Panc1 (cell line): ENCODE measurements around the gene SPIN4.
"Not testable (repeated sequence)": the region's sequence is repeated elsewhere in the genome, so short reads cannot be mapped to it uniquely, and the experiment has no call there.

Experiments
- CTCF ChIP-seq: fragments of 450-650 bp; IDR thresholded peaks from 2 replicates; pipeline ENCODE4 v1.5.1; 2017; ENCODE audit warnings: mild to moderate bottlenecking
- POLR2AphosphoS5 ChIP-seq: IDR thresholded peaks from 2 replicates; pipeline ENCODE4 v1.6.1; 2012; ENCODE audit warnings: mild to moderate bottlenecking, low read depth, low read length, moderate library complexity
- REST ChIP-seq, 2 experiments: IDR thresholded peaks; 2 replicates each; pipeline ENCODE4 v1.6.1; 2011 to 2012; ENCODE audit warnings: low read depth in 2 of 2, control low read depth in 1 of 2, low read length in 1 of 2, mild to moderate bottlenecking in 1 of 2, moderate library complexity in 1 of 2; ENCODE audit not compliant: insufficient read depth in 1 of 2
- SIN3A ChIP-seq: IDR thresholded peaks from 2 replicates; pipeline ENCODE4 v1.6.1; 2012; ENCODE audit warnings: low read depth, mild to moderate bottlenecking, low read length, moderate library complexity, borderline replicate concordance; ENCODE audit not compliant: insufficient read depth

DNA sequence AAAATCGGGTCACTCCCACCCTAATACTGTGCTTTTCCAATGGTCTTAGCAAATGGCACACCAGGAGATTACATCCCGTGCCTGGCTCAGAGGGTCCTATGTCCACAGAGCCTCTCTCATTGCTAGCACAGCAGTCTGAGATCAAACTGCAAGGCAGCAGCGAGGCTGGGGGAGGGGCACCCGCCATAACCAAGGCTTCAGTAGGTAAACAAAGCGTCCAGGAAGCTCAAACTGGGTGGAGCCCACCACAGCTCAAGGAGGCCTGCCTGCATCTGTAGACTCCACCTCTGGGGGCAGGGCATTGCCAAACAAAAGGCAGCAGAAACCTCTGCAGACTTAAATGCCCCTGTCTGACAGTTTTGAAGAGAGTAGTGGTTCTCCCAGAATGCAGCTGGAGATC lies 16.6 kb upstream of the SPIN4 start:
- not testable (repeated sequence) for TF ChIP-seq REST (IDR thresholded peaks at IDR 0.05; ENCODE audit: insufficient read depth in 1 of 2, low read depth in 2 of 2, low read length in 1 of 2); CTCF; POLR2AphosphoS5; SIN3A
